WI38 (cell line): ENCODE results near the gene HTR2B.

Experiments used
- H3K4me3 ChIP-seq: 2 replicates; pipeline ENCODE4 v1.5.1; 2011; ENCODE audit warnings: low read depth, mild to moderate bottlenecking, control low read depth, low read length
- TF ChIP-seq, protein P1 (sequence below): IDR thresholded peaks from 2 replicates; pipeline ENCODE4 v1.5.1; 2012; ENCODE audit warnings: low read depth, mild to moderate bottlenecking, control low read depth, low read length

The HTR2B gene

DNA sequence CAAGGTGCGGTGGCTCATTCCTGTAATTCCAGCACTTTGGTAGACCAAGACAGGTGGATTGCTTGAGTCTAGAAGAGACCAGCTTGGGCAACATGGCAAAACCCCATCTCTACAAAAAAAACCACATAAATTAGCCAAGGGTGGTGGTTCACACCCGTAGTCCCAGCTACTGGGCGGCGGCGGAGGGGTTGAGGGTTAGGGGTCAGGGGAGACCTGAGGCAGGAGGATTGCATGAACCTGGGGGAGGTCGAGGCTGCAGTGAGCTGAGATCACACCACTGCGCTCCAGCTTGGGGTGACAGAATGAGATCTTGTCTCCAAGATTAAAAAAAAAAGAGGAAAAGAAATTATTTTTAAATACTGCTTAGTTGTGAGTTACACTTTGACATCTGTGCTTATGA, 1.3 kb upstream of the HTR2B start:
- no peak overlapping the region for H3K4me3 ChIP-seq
- TF ChIP-seq, protein P1, sequence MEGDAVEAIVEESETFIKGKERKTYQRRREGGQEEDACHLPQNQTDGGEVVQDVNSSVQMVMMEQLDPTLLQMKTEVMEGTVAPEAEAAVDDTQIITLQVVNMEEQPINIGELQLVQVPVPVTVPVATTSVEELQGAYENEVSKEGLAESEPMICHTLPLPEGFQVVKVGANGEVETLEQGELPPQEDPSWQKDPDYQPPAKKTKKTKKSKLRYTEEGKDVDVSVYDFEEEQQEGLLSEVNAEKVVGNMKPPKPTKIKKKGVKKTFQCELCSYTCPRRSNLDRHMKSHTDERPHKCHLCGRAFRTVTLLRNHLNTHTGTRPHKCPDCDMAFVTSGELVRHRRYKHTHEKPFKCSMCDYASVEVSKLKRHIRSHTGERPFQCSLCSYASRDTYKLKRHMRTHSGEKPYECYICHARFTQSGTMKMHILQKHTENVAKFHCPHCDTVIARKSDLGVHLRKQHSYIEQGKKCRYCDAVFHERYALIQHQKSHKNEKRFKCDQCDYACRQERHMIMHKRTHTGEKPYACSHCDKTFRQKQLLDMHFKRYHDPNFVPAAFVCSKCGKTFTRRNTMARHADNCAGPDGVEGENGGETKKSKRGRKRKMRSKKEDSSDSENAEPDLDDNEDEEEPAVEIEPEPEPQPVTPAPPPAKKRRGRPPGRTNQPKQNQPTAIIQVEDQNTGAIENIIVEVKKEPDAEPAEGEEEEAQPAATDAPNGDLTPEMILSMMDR, result no peak

DNA sequence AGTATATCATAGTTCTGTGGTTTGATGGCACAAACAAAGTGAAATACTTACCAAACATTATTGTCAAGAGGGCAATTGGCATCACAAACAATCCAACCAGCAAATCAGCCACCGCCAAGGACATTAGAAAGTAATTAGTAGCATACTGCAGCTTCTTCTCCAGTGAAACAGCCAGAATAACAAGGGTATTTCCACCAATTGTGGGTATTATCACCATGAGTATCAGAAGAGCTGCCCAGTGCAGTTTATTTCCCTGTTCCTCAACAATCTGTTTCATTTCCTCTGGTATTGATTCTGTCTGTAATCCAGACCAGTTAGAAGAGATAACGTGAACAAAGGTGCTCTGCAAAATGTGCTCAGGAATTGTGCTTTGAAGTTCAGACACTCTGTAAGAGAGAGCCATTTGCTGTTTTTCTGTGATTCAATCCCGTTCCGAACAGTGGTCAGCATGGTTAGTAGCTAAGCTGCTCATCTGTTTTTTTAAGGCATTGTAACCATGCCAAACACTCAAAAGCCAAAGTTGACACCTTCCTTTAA, 1.4 kb downstream of the HTR2B start:
- TF ChIP-seq, protein P1, result no peak
- peak overlapping the region; percentile 7 for H3K4me3 ChIP-seq

DNA sequence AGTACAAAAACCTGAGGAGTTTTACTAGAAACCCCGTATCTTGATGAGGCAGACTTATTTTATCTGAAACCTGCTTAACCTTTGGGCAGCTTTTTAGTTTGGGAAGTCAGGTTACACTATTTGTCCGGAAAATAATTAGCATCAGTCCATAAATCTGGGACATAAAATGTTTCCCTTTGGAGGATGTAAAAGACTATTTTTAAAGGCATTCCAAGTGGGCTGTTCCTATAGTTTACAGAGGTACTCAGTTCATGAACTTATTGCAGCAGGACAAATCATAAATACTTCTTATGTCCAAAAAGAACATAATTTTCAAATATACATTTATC, 6.3 kb downstream of the HTR2B start:
- H3K4me3 ChIP-seq, result no peak overlapping the region
- TF ChIP-seq, protein P1, result no peak

DNA sequence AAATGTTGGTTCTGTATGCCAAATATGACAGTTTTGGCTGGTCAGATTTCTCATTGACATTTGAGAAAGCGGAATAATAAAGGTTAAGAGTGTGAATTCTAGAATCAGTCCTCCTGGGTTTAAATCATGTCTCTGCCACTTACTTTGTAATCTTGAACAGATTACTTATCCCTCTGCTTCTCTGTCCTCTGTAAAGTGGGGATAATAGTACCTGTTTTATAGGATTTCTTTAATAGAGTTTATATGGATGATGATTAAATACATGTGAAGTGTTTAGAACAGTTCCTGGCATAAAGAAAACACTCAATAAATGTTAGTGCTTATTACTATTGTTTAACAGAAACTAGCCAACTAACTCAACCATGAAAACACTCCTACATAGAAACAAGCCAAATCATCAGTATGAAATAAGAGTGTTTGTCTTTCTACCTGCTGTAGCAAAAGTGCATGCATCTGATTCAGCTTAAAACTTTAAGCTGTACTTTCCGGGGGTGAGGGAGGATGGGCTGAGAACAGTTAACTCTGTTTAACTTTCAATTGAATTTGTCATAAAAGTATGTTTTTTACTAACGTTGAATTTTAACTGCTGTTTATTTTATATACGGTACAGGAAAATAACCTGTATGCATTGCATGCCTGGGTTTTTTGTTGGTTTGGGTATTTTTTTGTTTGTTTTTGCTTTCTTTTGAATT, 6.8 kb downstream of the HTR2B start:
- TF ChIP-seq, protein P1, result no peak

DNA sequence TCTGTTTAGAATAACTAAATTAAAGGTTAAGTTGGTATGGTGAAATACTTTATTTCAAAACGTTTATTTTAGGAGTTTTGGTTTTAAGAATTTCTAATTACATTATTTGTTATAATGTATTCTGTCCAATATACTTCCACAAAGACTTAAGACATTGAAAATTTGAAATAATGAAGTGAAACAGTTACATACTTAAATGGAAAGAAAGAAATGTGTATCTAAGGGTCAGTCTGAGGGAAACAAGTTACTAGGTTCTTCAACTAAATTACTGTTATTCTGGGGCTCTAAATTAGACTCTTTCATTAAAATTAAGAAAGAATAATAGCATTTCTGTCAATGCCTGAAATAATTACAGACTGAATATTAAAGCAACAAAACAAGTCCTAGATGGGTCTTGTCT, 7.7 kb downstream of the HTR2B start:
- TF ChIP-seq, protein P1, result no peak
- H3K4me3 ChIP-seq, result no peak overlapping the region

More for the DNA sequence above, 6.8 kb downstream of the HTR2B start:
- H3K4me3 ChIP-seq, result no peak overlapping the region

DNA sequence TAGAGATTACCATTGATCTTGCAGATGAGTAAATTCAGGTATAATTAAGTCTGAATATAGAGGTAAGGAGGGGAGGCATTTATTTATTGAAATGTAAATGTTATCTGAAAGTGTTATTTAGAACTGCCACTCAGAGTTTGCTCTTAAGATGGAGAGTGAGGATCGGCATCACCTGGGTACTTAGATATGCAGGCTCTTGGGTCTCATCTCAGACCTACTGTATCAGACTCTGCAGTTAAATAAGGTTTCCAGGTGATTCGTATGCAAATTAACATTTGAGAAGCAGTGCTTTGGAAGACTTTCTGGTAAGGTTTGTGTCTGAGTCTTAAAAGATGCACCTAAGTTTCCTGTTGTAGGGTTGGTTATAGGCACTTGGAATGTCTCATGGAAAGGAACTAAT, 9.2 kb downstream of the HTR2B start:
- TF ChIP-seq, protein P1, result no peak
- H3K4me3 ChIP-seq, result no peak overlapping the region

DNA sequence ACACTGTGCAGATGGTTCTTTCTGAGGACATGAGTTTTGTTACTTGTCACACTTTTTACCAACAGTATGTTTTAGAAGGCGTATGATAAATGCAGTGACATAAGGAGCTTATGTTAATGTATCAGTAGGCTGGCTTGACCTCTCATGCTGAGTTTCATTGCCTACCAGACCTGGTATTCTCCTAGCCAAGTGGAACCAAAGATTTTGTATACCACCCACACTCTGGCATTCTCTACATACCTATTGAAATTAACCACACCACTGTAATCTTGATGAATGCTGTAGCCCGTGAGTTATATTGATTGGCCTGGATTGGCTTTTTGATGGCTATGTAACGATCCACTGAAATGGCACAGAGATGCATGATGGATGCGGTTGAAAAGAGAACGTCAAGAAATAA, 11.4 kb downstream of the HTR2B start:
- TF ChIP-seq, protein P1, result no peak
- no peak overlapping the region for H3K4me3 ChIP-seq
